Stimulated activated CD8-positive, alpha-beta memory T cell treated with anti-CD3 and anti-CD28 coated beads, Interleukin-2, amount 100 ng/mL, for 1 hour (primary cell): ENCODE results near the gene SESN3.
"Not testable (repeated sequence)": the region's sequence is repeated elsewhere in the genome, so short reads cannot be mapped to it uniquely, and the experiment has no call there.

Source experiments
- DNase-seq, 2 donors: peaks; one replicate each; pipeline ENCODE4 v3.0.0-alpha.2; 2020; ENCODE audit warnings: low read depth in 2 of 2

The SESN3 gene

DNA sequence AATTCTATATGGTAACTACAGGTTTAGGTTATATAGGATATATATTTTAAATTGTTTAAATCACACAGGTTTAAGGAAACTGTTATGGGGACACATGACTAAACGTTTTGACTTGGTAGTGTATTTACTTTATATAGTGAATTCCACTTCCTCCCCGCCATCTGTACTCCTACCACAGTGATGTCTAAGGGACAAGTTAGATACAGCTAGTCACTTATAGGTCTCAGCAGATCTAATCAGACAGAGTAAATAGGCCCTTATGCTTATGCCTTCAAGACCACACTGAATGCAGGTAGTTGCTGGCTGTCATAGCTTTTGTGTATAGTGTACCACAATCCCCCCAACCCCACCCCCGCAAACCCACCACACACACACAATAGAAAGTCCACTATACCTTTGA lies 8.2 kb downstream of the SESN3 start:
- no peak for DNase-seq

DNA sequence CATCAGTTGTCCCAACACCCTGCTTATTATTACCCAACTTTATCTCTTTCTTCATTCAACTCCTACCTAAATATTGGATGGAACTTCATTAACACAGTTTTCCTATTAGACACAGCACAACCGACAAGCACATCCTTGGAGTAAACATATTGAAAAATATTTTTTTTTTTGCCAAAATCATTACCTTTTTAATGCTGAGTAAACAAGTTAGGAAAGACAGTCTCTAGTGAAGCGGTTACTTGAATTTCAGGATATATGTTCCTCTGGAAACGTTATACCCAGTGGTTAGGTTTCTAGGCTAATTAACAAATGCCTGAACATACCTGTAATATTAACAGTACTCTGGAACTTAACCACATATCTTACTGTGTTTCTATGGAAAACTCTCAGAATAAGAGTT lies 11.4 kb downstream of the SESN3 start:
- no peak for DNase-seq

DNA sequence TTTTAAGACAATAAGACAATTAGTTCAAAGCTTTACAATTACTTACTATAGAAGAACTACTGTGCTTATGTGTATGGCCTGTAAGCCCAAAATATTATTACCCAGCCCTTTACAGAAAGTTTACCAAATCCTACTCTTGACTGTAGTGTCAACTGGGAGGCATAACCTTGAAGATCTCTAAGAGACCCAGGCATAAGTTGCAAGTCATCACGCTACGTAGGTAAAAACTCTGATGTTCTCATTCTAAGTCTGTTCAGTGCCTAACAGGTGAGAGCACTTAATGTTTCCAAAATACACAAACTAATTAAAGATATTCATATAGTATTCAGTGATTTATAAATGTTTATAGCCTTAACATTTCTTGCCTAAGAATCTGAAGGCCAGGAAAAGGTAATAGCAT lies 12.9 kb downstream of the SESN3 start:
- no peak for DNase-seq

DNA sequence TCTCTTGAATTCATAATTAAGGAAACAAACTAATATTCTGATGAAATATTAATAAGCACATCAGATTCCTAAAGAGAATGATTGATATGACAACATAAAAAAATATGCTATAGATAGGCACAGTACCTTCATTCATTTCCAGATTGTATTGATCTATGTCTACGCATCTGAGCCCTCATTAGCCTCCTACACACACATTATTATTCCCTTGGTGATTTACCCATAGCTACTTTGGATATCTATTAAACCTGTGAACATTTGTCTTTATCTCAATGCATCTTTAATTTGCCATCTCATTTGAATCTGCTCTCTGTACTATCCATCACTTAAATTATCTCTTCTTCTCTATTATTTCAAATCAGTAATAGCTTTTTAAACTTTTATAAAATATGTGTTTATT lies 18.4 kb downstream of the SESN3 start:
- no peak for DNase-seq

DNA sequence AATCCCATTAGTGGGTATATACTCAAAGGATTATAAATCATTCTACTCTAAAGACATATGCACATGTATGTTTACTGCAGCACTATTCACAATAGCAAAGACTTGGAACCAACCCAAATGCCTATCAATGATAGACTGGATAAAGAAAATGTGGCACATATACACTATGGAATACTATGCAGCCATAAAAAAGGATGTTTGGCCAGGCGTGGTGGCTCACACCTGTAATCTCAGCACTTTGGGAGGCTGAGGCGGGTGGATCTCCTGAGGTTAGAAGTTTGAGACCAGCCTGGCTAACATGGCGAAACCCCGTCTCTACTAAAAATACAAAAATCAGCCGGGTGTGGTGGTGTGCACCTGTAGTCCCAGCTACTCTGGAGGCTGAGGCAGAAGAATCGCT lies 21.5 kb downstream of the SESN3 start:
- DNase-seq: not testable (repeated sequence)

DNA sequence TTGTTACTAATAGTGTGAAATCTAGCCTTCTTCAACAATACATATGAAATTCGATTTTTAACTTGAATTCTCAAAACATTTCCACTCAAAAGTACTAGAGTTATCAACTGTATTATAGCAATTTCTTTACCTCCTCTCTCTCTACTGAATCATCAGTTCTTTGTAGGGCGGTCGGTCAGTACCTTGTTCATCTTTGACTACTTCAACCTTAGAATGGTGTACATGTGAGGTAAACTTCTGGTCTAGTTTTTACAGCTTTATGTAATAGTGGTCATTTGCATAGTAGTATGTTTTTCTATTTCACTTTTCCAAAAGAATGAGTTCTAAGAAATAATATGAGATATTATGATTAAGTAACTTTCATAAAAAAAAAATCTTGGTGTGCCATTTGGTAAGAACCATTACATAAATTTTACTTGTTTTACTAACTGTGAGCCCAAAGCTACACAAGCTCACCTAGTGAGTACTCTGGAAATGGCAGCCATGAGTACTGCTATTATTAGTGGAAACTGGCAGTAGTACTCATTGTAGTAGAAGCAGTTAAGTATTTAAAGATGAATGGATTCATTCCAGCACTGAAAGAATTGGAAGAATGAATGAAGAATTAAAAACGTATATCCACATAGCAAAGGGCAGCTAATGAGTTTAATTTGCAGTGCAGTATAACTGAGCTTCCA lies 30.1 kb downstream of the SESN3 start:
- DNase-seq: no peak

DNA sequence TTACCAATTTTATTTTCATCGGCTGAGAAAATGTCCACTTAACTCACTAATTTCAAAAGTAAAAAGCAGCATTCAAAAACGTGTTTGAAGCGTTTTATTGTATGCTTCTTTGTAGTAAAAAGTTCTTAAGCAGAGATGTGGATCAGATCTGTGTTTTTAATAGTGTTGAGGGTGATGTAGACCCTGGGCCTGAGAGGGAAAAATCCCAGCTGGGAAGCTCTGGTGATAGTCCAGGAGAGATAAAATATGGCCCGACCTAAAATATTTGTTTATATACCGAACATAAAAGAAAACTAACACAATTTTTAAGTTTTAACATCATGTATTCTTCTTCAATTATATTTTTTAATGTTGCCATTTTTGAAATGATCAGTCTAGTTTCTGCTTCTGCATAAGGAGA lies 35.2 kb downstream of the SESN3 start:
- DNase-seq: no peak

DNA sequence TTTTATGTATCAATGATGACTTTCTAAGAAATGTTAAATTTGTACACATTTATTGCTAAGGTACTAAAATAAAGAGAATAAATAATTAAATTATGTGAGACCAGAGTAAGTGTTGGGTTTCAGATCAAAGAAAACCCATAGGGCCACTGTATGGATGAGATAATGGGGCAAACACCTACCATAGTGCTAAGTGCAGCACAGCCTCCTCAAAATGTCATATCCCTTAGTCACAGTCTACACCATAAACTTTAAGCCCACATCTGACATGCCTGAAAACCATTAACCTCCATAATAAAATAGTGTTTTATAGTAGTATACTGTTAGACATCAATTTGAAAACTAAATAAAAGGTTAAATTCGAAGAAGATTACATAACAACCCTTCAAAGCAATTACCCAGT lies 37.5 kb downstream of the SESN3 start:
- no peak for DNase-seq

DNA sequence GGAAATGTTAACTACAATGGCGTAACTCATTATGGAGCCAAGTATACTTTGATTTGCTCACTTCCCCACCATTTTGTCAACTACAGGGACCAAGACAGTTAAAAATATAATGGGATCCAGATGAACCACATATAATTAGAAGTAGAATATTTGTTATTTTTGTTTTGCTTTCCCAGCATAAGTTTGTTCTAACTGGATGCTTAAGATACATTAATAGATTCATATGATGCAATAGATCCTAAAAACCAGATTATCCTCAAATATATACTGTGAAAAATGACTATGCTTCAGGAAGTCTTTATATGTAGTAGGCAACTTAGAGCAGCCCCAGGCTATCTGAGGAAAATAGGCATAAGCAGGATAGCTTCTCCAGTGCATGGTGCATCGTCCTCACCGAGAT lies 38.3 kb downstream of the SESN3 start:
- DNase-seq: no peak

DNA sequence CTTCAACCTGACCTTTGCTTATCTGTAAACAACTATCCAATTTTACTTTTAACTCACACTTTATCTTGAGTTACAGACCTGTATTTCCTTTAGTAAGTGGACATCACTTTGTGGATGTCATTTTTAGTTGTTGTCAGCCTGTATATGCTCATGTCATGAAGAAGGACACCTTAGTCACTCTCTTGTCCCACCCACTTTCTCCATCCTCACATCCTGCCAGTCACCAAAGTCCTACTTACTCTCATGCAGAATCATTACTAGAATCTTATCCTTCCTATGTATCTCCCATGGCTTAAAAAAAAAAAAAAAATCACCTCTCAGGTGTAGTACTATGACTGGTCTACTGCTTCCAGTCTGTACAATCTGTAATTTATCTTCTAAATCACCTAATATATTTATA lies 43.3 kb downstream of the SESN3 start:
- no peak for DNase-seq

DNA sequence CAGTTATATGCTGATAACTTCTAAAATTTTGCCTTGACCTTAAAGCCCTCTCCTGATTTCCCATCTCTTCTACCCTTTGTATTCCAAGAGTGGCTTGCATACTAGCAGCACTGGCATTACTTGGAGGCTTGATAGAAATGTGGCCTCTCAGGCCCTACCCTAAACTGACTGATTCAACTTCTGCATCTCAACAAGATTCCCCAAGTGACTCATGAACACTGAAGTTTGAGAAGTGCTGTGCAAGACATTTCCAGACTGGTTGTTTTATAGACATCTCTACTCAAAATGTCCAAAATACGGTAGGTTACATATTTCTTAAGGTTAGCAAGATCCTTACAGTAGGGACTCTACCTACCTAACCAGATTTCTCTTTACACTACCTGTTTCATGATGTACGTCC lies 48.6 kb downstream of the SESN3 start:
- no peak for DNase-seq

DNA sequence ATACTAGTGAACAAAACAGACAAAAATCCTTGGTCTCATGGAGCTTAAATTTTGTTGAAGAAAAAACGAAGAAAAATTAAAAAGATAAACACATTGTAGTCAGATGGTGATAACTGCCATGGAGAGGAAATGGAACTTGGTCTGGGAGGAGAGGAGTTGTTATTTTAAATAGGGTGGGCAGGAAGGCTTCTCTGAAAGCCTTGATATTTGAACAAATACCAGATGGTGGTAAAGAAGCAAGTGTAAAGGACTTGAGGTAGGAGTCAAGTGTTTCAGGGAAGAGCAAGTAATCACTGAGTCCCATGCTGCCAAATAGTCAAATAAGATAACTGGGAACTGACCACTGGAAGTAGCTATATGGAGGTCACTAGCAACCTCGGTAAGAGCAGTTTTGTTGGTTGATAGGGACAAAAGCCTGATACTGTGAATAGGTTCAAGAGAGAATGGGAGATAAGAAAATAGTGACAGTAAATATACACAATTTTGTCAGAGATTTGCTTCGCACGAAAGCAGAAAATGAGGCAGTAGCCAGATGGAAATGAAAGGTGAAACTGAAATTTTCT lies 55.1 kb downstream of the SESN3 start:
- no peak for DNase-seq

DNA sequence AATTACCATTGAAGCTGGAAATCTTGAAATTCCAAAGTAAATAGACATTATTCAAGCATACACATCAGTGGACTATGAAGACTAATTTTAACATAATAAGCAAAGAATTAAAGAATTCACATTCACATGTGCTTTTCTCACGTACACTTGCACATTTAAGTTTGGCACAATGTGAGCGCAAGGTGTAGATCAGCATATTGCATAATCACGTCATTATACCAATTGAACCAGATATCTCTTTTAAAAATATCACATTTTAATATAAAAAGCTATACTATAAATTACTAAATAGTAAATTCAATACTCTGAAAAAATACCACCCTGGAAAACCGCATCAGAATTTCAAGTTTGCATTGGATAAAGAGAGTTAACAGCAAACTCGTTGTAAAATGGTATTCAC lies 60.7 kb downstream of the SESN3 start:
- no peak for DNase-seq

DNA sequence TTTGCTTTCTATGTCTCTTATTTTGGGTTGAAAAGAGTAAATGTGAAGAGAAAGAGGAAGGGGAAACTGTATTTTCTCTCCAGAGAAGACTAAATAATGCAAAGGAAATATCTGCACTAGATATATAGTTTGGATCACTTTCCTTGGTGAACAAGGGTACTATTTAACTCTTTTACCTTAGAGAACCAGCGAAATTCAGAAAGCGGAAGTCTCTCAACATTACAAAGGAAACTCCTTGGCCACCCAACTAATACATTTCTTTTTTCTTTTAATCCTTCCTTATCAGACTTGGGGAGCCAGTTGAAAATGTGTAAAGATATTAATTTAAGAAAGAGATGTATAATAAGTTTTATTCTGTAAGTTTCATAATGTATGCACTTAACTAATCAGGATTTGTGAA lies 64.2 kb downstream of the SESN3 start:
- no peak for DNase-seq

DNA sequence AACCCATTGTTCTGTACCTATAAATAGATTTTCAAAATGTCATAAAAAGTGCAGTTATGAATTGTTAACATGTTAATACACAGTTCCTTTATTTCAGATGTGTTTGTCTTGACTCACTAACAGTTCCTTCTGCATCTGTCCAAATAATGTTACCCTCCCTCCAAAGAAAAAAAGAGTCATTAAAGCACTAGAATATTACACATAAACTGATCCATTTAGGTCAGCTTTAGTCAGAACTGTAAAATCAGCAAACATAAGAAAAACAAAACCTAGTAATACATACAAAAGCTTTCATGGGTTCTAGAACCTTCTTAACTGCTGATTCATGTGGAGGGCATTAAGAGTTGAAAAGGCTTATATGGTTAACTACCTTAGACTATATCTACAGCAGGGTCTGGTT lies 65.4 kb downstream of the SESN3 start:
- DNase-seq: no peak

DNA sequence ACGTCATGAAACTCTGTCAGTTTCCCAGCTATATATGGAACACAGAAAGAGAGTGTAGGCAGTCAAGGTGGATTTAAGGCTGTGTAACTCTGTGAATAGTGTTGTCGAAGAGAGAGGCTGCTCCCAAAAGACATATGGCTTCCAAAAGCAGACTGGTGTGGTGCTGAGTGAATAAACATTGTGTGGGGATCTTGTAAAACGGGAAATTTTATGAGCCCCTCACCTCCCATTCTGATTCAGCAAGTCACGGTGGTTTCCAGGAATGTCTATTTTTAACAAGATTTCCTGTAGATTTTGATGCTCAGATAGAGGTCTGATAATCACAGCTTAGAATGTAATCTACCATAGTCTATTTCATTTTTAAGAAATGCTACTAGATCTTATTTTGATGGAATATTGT lies 67.9 kb downstream of the SESN3 start:
- no peak for DNase-seq

DNA sequence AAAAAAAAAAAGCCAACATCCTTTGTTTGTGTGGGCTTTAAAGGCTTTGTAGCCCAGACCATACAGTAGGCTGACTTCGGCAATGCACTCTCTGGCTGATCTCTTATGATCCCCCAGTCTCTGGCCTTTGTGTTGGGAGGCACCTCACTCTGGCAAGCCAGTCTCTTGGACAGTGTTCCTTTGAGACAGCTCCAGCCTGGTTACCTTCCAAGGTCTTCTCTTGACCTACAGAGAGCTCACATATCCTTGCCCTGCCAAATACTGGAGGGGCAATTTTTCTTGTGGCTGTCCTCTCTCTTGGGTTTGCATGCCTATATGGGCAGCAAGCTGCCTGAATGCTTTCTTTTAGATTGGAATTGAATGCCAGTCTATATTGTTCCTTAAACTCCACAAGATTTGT lies 69.8 kb downstream of the SESN3 start:
- DNase-seq: no peak

DNA sequence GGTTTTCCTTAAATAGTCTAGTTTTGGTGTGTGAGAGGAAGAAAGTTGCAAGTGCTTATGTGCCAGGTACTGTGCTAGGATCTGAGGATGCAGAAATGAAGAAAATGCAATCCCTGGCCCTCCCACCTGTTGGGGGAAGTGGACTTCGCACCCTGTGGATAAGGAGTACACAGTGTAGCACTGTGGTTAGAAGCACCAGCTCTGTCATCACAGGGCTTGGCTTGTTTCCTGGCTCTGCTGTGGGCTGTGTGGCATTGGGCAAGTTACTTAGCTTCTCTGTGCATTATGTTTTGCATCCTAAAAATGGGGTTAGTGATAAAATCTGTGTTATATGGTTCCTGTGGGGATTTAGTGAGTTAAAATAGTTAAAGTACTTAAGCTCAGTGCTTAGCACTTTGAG lies 73.2 kb downstream of the SESN3 start:
- no peak for DNase-seq

DNA sequence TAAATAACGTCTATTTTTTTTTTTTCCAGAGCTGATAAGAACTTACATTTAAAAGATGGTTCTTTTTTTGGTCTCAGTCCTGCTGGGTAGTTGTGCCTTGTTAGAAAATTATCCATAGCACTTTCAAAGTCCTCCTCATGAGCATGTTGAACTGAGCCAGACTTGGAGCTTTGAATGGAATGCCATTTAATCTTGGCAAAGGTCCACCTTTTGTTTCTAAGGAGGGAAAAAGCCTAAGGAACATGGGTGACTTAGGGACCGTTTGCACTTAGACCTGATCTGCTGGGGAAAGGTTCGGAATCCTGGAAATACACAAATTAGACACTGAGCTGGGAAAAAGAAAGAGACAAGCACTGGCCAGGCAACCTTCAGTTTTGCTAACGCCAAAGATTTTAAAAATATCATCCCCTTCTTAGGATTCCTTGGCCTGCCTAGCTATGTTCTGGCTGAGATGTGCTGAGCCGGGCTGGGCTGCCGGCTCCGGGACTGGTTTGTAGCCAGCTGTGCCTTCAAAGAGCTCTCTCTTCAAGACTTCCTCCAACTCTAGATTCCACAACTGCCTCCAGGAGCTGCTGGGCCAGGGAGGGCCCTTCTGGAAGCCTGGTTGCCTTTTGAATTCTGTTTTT lies 74.0 kb downstream of the SESN3 start:
- no peak for DNase-seq

DNA sequence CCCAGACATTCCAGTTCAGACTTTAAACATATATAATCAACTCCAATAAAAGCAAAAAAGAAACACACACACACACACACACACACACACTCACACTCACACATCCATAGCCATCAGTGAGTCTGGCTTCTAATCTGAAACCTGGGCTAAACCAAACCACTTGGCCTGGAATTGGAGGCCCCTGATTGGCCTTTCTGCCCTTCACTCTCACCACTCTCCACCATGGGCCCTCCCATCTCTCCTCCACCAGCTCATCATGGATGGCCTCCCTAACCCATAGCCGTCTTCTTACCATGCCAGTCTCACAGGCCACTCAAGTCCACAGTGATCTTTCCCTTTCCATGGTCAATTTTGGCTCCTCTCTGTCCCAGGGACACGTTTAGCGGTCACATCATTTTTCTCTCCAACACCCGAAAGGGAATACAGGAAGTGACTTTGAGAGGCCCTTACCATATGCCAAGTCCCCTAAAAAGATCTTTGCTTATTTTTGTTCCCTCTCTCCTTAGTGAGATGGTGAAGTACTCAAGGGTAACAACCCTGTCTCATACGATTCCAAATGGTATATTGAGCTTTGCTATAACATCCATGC lies 74.8 kb downstream of the SESN3 start:
- no peak for DNase-seq

DNA sequence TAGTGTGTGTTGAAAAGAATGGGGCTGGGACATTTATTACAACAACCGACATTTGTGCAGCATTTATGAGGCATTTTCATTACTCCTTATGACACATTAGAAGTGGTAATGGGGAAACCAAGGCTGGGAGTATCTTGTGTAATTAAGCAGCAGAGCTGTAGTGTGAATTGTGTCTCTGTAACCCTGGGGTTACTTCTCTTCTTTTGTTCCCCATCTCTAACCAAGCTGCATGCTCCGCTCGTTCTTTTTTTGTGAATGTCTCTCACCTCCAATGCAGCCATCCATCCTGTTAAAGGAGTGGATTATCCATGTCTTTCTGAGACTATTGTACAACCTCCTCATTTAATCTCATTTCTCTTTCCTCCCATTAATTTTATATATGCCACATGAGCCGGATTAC lies 75.6 kb downstream of the SESN3 start:
- DNase-seq: no peak

DNA sequence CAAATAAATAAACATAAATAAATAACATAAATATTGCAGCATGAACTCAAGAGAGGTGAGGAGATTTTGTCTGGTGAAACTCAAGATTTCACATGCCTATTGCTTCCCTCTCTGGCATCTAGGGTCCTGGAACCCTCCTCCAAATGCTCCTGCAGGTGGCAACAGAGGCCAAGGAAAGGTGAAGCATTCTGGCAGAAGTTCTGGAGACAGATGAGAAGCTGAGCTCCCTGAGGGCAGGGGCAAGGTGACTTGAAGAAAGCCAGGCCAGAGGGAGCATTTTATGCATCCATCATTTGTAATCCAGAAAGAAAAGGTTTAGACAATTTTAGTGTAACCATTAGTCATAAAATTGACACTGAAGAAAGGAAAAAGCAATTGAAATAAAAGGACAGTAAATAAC lies 76.5 kb downstream of the SESN3 start:
- no peak for DNase-seq

DNA sequence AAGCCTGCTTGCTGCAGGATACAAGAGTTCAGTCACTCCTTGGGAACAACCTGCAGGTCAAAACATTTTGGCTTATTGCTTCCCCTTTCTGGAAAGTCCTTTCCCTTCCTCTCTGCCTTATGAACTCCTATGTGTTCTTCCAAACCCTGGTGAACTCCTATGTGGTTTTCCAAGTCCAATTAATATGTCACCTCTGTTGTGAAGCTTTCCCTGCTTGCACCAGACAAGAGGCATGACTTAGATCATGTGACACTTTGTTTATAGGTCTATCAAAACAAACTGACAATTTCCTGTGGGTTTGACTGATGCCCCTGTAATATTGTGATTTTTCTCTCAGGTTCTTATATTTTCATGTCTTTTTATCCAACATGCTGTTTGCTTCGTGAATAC lies 77.2 kb downstream of the SESN3 start:
- DNase-seq: no peak
